Spleen (tissue), 11 donors: ENCODE results near the gene MICAL3. TPM values are rescaled to one million over a fixed set of nuclear protein-coding genes. Genes with fewer than 3 reads are reported as not detected.
A peak's percentile ranks its signal among the peaks of the same experiment; 100 is the strongest.

ENCODE experiments used
- DNase-seq: peaks from one replicate; pipeline ENCODE4 v3.0.0-alpha.2; 2020
- H3K27ac ChIP-seq, 8 donors: fragments of 200-600 bp; sonication (generic) in 7 of 8; 1 replicate in 4 of 8; 2 replicates in 4 of 8; pipeline versions ENCODE4 v1.5.0 to v1.8.0; 2016 to 2021; ENCODE audit warnings: inconsistent platforms in 4 of 8, mild to moderate bottlenecking in 4 of 8, moderate library complexity in 1 of 8
- H3K27me3 ChIP-seq, 7 donors: fragments of 200-600 bp; sonication (generic) in 6 of 7; replicated peaks in 1 of 7; 1 replicate in 4 of 7; 2 replicates in 3 of 7; pipeline versions ENCODE4 v1.5.0 to v1.8.0; 2016 to 2021; ENCODE audit warnings: inconsistent platforms in 3 of 7, mild to moderate bottlenecking in 1 of 7
- H3K36me3 ChIP-seq, 6 donors: fragments of 200-600 bp; sonication (generic) in 5 of 6; 1 replicate in 4 of 6; 2 replicates in 2 of 6; pipeline versions ENCODE4 v1.5.0 to v1.8.0; 2016 to 2021; ENCODE audit warnings: inconsistent platforms in 2 of 6
- H3K4me1 ChIP-seq, 6 donors: fragments of 200-600 bp; sonication (generic) in 5 of 6; 1 replicate in 3 of 6; 2 replicates in 3 of 6; pipeline versions ENCODE4 v1.5.0 to v1.8.0; 2016 to 2021; ENCODE audit warnings: inconsistent platforms in 3 of 6
- H3K4me3 ChIP-seq, 8 donors: fragments of 200-600 bp; sonication (generic) in 7 of 8; 1 replicate in 4 of 8; 2 replicates in 4 of 8; pipeline versions ENCODE4 v1.5.0 to v1.8.0; 2016 to 2021; ENCODE audit warnings: inconsistent platforms in 4 of 8, mild to moderate bottlenecking in 4 of 8, moderate library complexity in 2 of 8
- H3K9me3 ChIP-seq, 8 donors: fragments of 200-600 bp; sonication (generic) in 7 of 8; 1 replicate in 4 of 8; 2 replicates in 4 of 8; pipeline versions ENCODE4 v1.5.0 to v1.8.0; 2016 to 2021; ENCODE audit warnings: inconsistent platforms in 4 of 8
- POLR2A ChIP-seq, 3 donors: fragments of 450-650 bp; IDR thresholded peaks; one replicate each; pipeline ENCODE4 v1.5.1; 2017; ENCODE audit warnings: antibody characterized with exemption in 3 of 3, mild to moderate bottlenecking in 1 of 3
- POLR2AphosphoS5 ChIP-seq, 3 donors: sonication (generic); formaldehyde crosslinking; IDR thresholded peaks; one replicate each; pipeline ENCODE4 v1.5.1; 2017; ENCODE audit warnings: antibody characterized with exemption in 3 of 3
- WGBS, 5 donors: extraction: QIAGEN DNeasy Blood & Tissue Kit in 3 of 5; methylation state at CpG; one replicate each; pipeline versions ENCODE4 v1.1.5 to v1.1.7; 2013 to 2018; 5-methylcytosine and 5-hydroxymethylcytosine counted together
- intact Hi-C: fragments of 100-400 bp; cut with DNase I; formaldehyde crosslinking; loops from one replicate; pipeline ENCODE4 v1.15.0; 2023; ENCODE audit warnings: low total_unique reads
- polyA plus RNA-seq, 3 donors: library from polyadenylated mRNA; stranded (reverse); fragments of 200-250 nt; gene quantifications; one replicate each; pipeline ENCODE4 v1.2.1, GENCODE V29; 2013
- total RNA-seq, 7 donors: library from RNA; depleted of rRNA in 3 of 7; stranded (reverse); fragments of >200 nt in 3 of 7; fragmentation: NEBNext Ultra II Directional in 4 of 7; extraction: Animal tissue kit (Norgen Biotek cat#: 25700) in 4 of 7; gene quantifications; one replicate each; pipeline versions ENCODE4 v1.1.0 to v1.2.1, GENCODE V29; 2016 to 2021
- TF ChIP-seq, protein P1 (sequence below), 11 experiments: fragments of 200-600 bp in 7 of 11; fragments of 450-650 bp in 4 of 11; sonication (generic) in 4 of 11; IDR thresholded peaks in 8 of 11; conservative IDR thresholded peaks in 3 of 11; 1 replicate in 7 of 11; 2 replicates in 4 of 11; pipeline versions ENCODE4 v1.4.0 to v1.8.0; 2016 to 2021; ENCODE audit warnings: antibody characterized with exemption in 11 of 11, inconsistent platforms in 4 of 11, mild to moderate bottlenecking in 1 of 11
- donor health status: healthy with polysubstance abuse.
- donor health status: DM: no; HTN: no; CAD: no; lungs with moderate emphysema.
- donor health status: DM: no; HTN: no; CAD: no.
- donor health status: Bipolar disorder and iron deficiency.
- donor health status: healthy.
- donor health status: DM: no; HTN: no; CAD: no.
- donor health status: DM: yes; HTN: yes; CAD: no.

MICAL3 gene
- total and polyA plus RNA-seq, 10 donors = 2.6 to 133 (median 75.2) TPM

DNA sequence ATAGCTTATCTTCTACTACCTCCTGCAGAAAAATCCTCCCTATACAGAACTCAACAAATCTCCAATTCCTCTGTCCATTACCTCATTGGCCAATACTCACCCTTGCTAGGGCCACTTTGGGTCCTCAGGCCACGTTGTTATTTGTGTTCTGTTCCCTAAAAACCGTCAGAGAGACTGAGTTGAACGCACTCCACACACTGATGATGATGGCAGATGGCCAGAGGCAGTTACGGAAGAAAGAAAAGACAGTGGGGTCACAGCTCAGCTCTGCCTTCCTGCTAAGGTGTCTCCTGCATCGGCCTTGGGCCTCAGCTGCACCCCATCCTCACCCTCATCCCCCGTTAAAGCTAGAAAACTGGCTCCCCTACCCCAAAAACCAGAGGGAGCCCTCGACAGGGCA, 66.2 kb downstream of the MICAL3 start:
- Histone ChIP-seq H3K27ac (no peak overlapping the region), H3K36me3 (peaks cover 0 to 34% (median 0%) of the 10 kb centered on the region in 6 donors), H3K9me3 (no peaks in the 10 kb centered on the region), H3K27me3 (no peaks in the 10 kb centered on the region), H3K4me1 (peaks cover 0 to 77% (median 32%) of the 10 kb centered on the region in 6 donors), H3K4me3 (no peak overlapping the region)
- peak; percentile 40 for DNase-seq
- intact Hi-C loops = no loop called here
- 74 to 91% (median 84%) methylated on average over 7 of the region's 7 CpGs for WGBS, 5 donors
- TF ChIP-seq, protein P1, sequence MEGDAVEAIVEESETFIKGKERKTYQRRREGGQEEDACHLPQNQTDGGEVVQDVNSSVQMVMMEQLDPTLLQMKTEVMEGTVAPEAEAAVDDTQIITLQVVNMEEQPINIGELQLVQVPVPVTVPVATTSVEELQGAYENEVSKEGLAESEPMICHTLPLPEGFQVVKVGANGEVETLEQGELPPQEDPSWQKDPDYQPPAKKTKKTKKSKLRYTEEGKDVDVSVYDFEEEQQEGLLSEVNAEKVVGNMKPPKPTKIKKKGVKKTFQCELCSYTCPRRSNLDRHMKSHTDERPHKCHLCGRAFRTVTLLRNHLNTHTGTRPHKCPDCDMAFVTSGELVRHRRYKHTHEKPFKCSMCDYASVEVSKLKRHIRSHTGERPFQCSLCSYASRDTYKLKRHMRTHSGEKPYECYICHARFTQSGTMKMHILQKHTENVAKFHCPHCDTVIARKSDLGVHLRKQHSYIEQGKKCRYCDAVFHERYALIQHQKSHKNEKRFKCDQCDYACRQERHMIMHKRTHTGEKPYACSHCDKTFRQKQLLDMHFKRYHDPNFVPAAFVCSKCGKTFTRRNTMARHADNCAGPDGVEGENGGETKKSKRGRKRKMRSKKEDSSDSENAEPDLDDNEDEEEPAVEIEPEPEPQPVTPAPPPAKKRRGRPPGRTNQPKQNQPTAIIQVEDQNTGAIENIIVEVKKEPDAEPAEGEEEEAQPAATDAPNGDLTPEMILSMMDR (IDR thresholded peaks at IDR 0.05 in 8 of 11, conservative IDR thresholded peaks at IDR 0.05 in 3 of 11) = no peak
- TF ChIP-seq POLR2AphosphoS5 (IDR thresholded peaks at IDR 0.05) = no peak
- no peak for TF ChIP-seq POLR2A (IDR thresholded peaks at IDR 0.05)

DNA sequence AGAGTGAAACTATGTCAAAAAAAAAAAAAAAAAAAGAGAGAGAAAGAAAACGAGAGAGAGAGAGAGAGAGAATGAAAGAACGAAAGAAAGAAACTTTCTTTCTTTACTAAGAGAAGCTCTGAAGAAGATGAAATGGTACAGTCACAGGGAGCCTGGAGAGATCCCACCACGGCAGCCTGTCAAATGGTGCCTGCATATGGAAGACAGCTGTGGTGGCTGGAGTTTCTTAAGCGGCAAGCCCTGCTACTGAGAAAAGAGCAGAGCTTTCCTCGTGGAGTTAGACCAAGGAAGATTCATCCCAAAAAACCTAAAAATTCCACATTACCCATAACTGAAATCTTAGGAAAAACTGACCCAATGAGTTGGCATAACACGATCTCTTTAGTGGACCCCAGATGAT, 66.7 kb downstream of the MICAL3 start:
- no peak overlapping the region for H3K4me3 ChIP-seq
- no peaks in the 10 kb centered on the region for H3K27me3 ChIP-seq
- peaks cover 0 to 34% (median 0%) of the 10 kb centered on the region in 6 donors for H3K36me3 ChIP-seq
- no peaks in the 10 kb centered on the region for H3K9me3 ChIP-seq
- intact Hi-C loops = no loop called here
- no peak overlapping the region for H3K27ac ChIP-seq
- TF ChIP-seq, protein P1 (IDR thresholded peaks at IDR 0.05 in 8 of 11, conservative IDR thresholded peaks at IDR 0.05 in 3 of 11) = no peak
- TF ChIP-seq POLR2AphosphoS5 (IDR thresholded peaks at IDR 0.05) (no peak), POLR2A (IDR thresholded peaks at IDR 0.05) (no peak)
- 77 to 91% (median 82%) methylated on average over 6 of the region's 6 CpGs for WGBS, 5 donors
- no peak for DNase-seq
- H3K4me1 ChIP-seq = peaks cover 0 to 75% (median 29%) of the 10 kb centered on the region in 6 donors

DNA sequence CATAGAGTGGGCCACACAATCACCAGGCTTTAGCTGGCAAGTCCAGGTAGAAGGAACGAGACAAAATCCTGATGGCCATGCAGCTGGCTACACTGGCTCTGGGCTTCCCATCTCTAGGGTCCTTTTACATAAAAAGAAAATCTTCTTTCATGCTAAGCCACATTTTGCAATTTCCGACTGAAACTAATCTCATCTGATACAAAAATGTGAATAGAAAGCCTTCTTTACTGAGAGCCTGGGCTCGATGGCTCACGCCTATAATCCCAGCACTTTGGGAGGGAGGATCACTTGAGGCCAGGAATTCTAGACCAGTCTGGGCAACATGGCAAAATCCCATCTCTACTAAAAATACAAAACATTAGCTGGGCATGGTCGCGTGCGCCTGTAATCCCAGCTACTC, 67.2 kb downstream of the MICAL3 start:
- Histone ChIP-seq H3K27me3 (no peaks in the 10 kb centered on the region), H3K4me3 (no peak overlapping the region), H3K4me1 (peaks cover 0 to 75% (median 31%) of the 10 kb centered on the region in 6 donors), H3K9me3 (no peaks in the 10 kb centered on the region), H3K27ac (no peak overlapping the region), H3K36me3 (peaks cover 0 to 34% (median 0%) of the 10 kb centered on the region in 6 donors)
- no peak for TF ChIP-seq POLR2A (IDR thresholded peaks at IDR 0.05)
- TF ChIP-seq, protein P1 (IDR thresholded peaks at IDR 0.05 in 8 of 11, conservative IDR thresholded peaks at IDR 0.05 in 3 of 11) = no peak
- no peak for TF ChIP-seq POLR2AphosphoS5 (IDR thresholded peaks at IDR 0.05)
- WGBS, 5 donors = 79 to 97% (median 90%) methylated on average over 7 of the region's 7 CpGs
- DNase-seq = no peak
- intact Hi-C loops = no loop called here

DNA sequence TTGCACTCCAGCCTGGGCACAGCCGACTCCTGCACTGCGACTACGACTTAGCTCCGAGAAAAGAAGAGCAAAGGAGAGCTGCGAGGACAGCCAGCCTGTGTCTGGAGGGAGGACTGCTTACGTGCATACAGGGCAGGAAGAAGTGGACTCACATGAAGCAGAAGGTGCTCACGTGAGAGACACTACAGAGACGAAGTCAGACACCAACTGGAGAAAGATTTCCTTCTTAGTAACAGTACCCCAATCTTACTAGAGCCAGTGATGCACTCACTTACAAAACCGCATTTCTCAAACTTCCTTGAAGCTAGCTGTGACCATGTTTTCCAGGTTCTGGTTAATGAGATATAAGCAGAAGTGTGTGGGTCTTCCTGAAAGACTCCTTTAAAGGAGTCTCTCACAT, 67.7 kb downstream of the MICAL3 start:
- no peak for TF ChIP-seq POLR2A (IDR thresholded peaks at IDR 0.05)
- no peak for TF ChIP-seq POLR2AphosphoS5 (IDR thresholded peaks at IDR 0.05)
- TF ChIP-seq, protein P1 (IDR thresholded peaks at IDR 0.05 in 8 of 11, conservative IDR thresholded peaks at IDR 0.05 in 3 of 11) = no peak
- Histone ChIP-seq H3K36me3 (peaks cover 0 to 33% (median 0%) of the 10 kb centered on the region in 6 donors), H3K27ac (no peak overlapping the region), H3K9me3 (no peaks in the 10 kb centered on the region), H3K27me3 (no peaks in the 10 kb centered on the region), H3K4me3 (no peak overlapping the region), H3K4me1 (peaks cover 0 to 75% (median 32%) of the 10 kb centered on the region in 6 donors)
- DNase-seq = no peak
- intact Hi-C loops = no loop called here
- WGBS, 5 donors = 72 to 89% (median 85%) methylated on average over 9 of the region's 9 CpGs
